GM12872 (cell line): Measurements from ENCODE around the gene MAGI3.

ENCODE experiments used
- TF ChIP-seq, protein P1 (sequence below): IDR thresholded peaks from 3 replicates; pipeline ENCODE4 v1.5.1; 2011; ENCODE audit warnings: low read depth, mild to moderate bottlenecking, low read length, moderate library complexity; ENCODE audit not compliant: insufficient read depth

MAGI3 gene

DNA sequence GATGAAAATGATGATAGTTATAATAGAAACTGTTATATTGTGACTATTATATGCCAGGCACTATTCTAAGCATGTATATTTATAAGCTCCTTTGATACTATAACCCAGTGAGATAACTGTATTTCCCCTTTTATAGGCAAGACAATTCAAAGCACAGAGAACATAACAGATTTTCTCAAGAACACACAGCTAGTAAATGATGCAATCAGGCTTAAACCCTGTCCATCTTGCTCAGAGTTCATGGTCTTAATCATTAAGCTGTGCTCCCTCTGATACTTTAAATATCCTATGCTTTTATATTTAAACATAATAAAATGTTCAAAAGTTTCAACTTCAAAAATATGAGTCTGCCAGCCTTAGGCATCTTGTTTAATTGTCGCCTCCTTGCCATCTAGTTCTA, 280.3 kb downstream of the MAGI3 start:
- TF ChIP-seq, protein P1, sequence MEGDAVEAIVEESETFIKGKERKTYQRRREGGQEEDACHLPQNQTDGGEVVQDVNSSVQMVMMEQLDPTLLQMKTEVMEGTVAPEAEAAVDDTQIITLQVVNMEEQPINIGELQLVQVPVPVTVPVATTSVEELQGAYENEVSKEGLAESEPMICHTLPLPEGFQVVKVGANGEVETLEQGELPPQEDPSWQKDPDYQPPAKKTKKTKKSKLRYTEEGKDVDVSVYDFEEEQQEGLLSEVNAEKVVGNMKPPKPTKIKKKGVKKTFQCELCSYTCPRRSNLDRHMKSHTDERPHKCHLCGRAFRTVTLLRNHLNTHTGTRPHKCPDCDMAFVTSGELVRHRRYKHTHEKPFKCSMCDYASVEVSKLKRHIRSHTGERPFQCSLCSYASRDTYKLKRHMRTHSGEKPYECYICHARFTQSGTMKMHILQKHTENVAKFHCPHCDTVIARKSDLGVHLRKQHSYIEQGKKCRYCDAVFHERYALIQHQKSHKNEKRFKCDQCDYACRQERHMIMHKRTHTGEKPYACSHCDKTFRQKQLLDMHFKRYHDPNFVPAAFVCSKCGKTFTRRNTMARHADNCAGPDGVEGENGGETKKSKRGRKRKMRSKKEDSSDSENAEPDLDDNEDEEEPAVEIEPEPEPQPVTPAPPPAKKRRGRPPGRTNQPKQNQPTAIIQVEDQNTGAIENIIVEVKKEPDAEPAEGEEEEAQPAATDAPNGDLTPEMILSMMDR = no peak

GRCh38 chr1:113672491-113672890, 282.2 kb downstream of the MAGI3 start:
- TF ChIP-seq, protein P1 = no peak

DNA sequence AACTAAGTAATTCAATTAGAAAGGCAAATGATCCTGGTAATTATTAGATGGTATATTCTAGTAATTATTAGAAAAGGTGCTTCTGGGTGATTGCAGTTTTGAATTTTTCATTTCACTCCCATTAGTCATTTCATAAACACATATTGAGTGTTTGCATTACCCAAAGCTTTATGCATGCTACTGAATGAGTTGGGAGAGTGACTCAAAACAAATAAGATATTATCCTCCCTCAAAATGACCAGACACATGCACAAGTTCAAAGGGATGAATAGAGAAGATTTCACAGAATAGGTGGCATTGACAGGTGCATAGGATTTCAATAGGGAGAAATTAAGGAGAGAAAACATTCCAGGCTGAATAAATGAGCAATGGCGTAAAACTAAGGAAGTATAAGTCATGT, 284.3 kb downstream of the MAGI3 start:
- TF ChIP-seq, protein P1 = no peak

DNA sequence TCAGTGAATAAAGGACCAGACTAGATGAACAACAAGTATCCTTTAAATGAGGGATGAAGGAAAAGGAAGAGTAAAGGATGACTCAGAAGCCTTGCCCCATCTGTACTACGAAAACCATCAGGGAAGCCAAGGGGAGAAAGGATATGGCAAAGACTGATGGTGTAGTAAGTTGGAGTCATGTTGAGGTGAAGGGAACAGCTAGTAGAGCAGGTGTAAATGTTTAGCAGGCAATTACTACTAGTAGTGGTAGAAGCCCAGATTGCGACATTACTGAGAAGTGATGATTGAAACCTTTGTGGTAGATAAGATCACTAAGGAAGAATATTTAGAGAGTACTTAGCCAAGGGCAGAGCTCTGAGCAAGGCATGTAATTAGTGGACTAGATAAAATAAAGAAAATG, 285.0 kb downstream of the MAGI3 start:
- TF ChIP-seq, protein P1 = no peak

DNA sequence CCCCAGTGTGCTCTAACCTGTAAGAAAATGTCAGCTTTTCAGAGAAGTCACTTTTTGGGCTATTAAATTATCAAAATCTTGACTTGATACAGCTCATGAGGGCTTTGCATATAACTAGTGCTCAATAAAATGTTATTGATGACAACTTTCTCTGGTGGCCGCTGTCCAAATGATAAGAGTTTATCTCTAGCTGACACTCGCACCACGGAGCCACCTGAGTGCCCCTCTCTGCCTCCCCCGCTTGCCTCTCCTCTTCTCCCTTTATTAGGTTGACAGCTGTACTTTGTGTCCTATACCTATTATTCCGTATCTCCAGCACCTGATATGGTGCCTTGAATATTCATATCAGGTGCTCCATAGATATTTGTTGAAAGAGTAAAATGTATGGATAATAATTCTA, 286.2 kb downstream of the MAGI3 start:
- TF ChIP-seq, protein P1 = no peak

DNA sequence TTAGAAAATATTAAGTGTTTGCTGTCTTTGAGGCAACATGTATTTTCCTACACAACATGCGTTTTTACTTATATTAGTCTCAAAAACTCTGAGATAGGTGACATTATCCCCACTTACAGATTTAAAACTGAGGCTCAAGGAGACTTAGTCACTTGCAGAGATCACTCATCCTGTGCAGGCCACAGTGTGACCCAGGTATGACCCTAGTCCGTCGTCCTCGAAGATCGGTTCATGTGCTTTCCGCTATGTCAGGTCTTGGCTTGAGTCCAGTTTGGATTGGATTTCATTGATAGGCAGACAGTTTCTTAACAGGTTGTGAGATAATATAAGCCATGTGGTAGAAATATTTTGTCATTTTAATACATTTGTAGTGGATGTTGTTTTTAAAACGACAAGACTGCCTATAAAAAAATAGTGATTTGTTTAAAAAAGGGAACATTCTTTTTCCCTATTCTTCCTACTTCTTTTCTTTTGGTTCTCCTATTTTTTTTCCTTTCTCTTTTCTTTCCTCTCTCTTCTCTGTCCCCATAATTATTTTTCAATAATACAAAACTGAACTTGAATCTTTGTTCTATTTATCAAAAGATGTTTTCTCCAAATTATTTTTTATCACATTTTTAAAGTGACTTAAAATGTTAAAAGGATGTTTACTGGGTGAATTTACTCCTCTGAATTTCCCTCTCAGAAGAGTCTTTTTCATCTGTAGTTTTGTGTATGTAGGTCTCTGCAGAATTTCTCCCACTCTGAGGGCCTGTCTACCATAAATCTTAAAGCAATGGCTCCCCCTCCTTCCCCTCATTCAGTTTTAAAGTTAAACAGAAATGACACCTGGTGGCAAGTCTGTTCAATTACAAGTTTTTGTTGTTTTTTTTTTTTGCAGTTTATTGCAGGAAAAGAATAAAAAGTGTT, 287.2 kb downstream of the MAGI3 start:
- TF ChIP-seq, protein P1 = peak; percentile 44; the same call in 2 of the 3 replicates

DNA sequence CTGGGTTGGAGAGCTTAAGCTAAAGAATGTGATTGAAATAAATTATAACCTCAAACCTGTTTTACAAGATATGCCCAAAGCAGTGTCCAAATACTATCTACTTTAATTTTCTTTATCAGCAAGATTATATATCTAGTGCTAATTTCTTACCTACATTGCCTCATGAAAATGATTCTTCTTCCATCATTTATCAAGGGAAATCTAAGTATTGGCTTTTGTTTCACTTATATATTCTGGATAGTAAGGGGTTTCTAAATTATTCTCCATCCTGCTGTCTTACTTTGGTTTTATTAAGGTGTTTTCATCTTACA, 287.8 kb downstream of the MAGI3 start:
- TF ChIP-seq, protein P1 = no peak
